Stomach (tissue), 4 donors: ENCODE measurements around the gene ADORA1.

ENCODE experiments used
- EP300 ChIP-seq: sonication (generic); formaldehyde crosslinking; IDR thresholded peaks from one replicate; pipeline ENCODE4 v1.6.1; 2017; ENCODE audit warnings: antibody characterized with exemption
- POLR2A ChIP-seq, 4 donors: fragments of 450-650 bp; IDR thresholded peaks; one replicate each; pipeline ENCODE4 v1.6.1; 2016; ENCODE audit warnings: antibody characterized with exemption in 4 of 4, control low read depth in 2 of 4, mild to moderate bottlenecking in 1 of 4, moderate library complexity in 1 of 4
- POLR2AphosphoS5 ChIP-seq, 3 donors: sonication (generic); formaldehyde crosslinking; IDR thresholded peaks; one replicate each; pipeline ENCODE4 v1.6.1; 2016; ENCODE audit warnings: antibody characterized with exemption in 3 of 3
- TF ChIP-seq, protein P1 (sequence below), 7 experiments: fragments of 450-650 bp in 4 of 7; fragments of 200-600 bp in 3 of 7; sonication (generic) in 3 of 7; IDR thresholded peaks; one replicate each; pipeline ENCODE4 v1.5.1; 2016 to 2019; ENCODE audit warnings: antibody characterized with exemption in 7 of 7, control low read depth in 2 of 7, mild to moderate bottlenecking in 1 of 7

DNA sequence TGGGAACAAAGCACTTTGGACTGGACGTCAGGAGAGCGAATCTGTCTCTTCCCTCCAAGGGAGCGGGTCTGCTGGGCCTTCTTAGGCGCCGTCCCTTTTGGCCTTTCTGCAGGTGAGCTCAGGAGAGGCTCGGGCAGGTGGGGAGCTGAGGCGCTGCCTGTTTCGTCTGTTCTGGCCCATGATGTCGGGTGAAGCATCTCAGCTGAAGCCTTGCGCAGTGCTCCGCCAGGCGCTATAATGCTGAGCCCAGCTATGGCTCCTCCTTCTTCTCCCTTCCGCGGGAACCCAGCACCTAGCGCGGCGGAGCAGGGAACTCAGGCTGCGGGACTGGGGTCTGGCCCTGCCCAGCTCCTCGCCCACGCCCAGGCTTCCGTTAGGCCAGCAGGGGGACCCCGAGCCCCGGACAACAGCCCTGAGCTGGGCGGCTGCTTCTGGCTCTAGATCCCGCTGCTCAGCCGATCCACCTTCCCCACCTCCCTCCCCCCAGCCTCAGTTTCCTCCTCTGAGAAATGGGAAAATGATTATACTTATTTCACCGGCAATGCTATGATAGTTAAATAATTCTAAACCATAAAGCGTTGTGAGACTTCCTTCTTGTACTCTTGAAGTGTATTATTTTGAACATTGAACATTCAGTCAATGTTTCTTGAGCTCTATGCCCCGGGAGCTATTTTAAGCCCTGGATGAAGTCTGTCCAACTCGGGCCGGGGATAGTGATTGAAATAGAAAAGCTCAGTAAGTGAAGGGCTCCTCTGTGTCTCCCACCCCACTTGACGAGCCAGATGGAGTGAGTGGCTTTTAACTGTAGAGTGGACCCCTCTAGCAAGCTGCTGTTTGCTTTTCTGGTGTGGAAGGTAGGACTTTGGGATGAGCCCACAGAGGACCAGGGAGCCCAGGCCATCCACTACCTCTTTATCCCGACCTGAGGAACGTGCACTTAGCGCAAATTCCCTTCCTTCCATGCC lies 9.6 kb upstream of the ADORA1 start:
- TF ChIP-seq POLR2AphosphoS5 (IDR thresholded peaks at IDR 0.05) (no peak), EP300 (no peak), POLR2A (IDR thresholded peaks at IDR 0.05) (no peak)
- TF ChIP-seq, protein P1, sequence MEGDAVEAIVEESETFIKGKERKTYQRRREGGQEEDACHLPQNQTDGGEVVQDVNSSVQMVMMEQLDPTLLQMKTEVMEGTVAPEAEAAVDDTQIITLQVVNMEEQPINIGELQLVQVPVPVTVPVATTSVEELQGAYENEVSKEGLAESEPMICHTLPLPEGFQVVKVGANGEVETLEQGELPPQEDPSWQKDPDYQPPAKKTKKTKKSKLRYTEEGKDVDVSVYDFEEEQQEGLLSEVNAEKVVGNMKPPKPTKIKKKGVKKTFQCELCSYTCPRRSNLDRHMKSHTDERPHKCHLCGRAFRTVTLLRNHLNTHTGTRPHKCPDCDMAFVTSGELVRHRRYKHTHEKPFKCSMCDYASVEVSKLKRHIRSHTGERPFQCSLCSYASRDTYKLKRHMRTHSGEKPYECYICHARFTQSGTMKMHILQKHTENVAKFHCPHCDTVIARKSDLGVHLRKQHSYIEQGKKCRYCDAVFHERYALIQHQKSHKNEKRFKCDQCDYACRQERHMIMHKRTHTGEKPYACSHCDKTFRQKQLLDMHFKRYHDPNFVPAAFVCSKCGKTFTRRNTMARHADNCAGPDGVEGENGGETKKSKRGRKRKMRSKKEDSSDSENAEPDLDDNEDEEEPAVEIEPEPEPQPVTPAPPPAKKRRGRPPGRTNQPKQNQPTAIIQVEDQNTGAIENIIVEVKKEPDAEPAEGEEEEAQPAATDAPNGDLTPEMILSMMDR (IDR thresholded peaks at IDR 0.05) = peak in 5 of 7 experiments; percentile 55 to 77 (median 64)
